ENCODE results near the gene GPR162. TPM values are rescaled to one million over a fixed set of nuclear protein-coding genes. Genes with fewer than 3 reads are reported as not detected.
A peak's percentile ranks its signal among the peaks of the same experiment; 100 is the strongest.
"Not testable (repeated sequence)": the region's sequence is repeated elsewhere in the genome, so short reads cannot be mapped to it uniquely, and the experiment has no call there.

The GPR162 gene
- total and polyA plus RNA-seq, 7 experiments from 2014 or later: 0.30 to 10.5 (median 0.38) TPM; not detected in 2

- Mint-ChIP-seq H3K36me3 (peaks cover 10 to 37% (median 30%) of the 10 kb centered on the region in 5 donors), H3K4me3 (no peak overlapping the region), H3K27me3 (no peaks in the 10 kb centered on the region), H3K9me3 (no peaks in the 10 kb centered on the region), H3K27ac (peak overlapping the region in 2 of 9 donors; percentile 74 to 80), H3K4me1 (peaks cover under 1 to 11% (median 4%) of the 10 kb centered on the region in 7 donors)
- no peak for DNase-seq
- H3K27ac ChIP-seq (ENCODE audit: low read depth, low read length): no peak overlapping the region
- ChIA-PET CTCF (interaction anchor here (0.5 to 1.0 kb wide), 4 partner anchors 9 to 555 kb away, joined by 3 to 5 read pairs (median 4); no protein-coding TSS in a partner anchor), POLR2A (interaction anchor here (6.5 kb wide), 1 partner anchor 10 kb away, joined by 90 read pairs; the partner anchor contains the start of genes CDCA3 and USP5)
- H3K9me3 ChIP-seq (ENCODE audit: control insufficient read depth in 2 of 3, low read length in 3 of 3): no peaks in the 10 kb centered on the region
- ATAC-seq: no peak
- H3K27me3 ChIP-seq (ENCODE audit: control insufficient read depth in 2 of 2, insufficient read depth in 2 of 2, low read length in 2 of 2): no peaks in the 10 kb centered on the region
- H3K36me3 ChIP-seq (ENCODE audit: control insufficient read depth in 2 of 3, insufficient read depth in 3 of 3, low read length in 3 of 3): peaks cover 21 to 75% (median 38%) of the 10 kb centered on the region in 3 experiments
- intact Hi-C loops (cut with micrococcal nuclease): no loop called here
- H3K4me3 ChIP-seq (ENCODE audit: low read length): no peak overlapping the region
- peaks cover 4 to 5% of the 10 kb centered on the region in 2 donors for H3K4me1 ChIP-seq (ENCODE audit: control insufficient read depth in 2 of 2, insufficient read depth in 2 of 2, low read length in 2 of 2)
Observed at GRCh38 chr12:6863033-6863432, 41.4 kb downstream of the GPR162 start.

DNA sequence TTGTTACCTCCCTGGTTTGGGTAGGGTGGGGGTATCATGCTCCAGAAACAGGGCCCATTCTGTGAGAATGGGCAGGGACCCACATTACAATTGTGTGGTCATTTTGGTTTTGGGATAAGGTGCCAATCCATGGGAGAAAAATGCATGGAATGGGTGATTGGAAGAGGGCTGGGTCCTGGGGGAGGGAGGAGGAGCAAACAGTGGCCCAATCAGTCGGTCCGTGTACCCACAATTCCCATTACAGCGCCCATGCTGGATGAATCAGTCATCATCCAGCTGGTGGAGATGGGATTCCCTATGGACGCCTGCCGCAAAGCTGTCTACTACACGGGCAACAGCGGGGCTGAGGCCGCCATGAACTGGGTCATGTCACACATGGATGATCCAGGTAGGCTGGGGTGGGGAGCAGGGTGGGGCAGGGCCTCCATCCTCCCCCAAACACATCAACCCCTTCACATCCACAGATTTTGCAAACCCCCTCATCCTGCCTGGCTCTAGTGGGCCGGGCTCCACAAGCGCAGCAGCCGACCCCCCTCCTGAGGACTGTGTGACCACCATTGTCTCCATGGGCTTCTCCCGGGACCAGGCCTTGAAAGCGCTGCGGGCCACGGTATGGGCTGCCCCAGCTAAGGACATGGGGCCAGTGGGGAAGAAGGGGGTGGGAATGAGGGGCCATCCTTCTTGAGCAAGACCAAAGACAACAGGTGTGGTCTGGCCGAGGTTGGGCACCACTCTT is 42.1 kb downstream of the GPR162 start:
- H3K27ac Mint-ChIP-seq: peak overlapping the region in 2 of 9 donors; percentile 74 to 80

GRCh38 chr12:6865307-6865706 is 43.7 kb downstream of the GPR162 start:
- Mint-ChIP-seq H3K4me3 (peak overlapping the region in 9 of 10 donors; percentile 9 to 91 (median 71)), H3K4me1 (peaks cover 20 to 34% (median 23%) of the 10 kb centered on the region in 7 donors), H3K36me3 (peaks cover 10 to 55% (median 28%) of the 10 kb centered on the region in 5 donors), H3K27ac (peak overlapping the region in 5 of 9 donors; percentile 38 to 87 (median 70))
- not testable (repeated sequence) for H3K27me3 ChIP-seq (ENCODE audit: control insufficient read depth in 2 of 2, insufficient read depth in 2 of 2, low read length in 2 of 2); H3K4me3 ChIP-seq (ENCODE audit: low read length); H3K27ac ChIP-seq (ENCODE audit: low read depth, low read length); H3K27me3 Mint-ChIP-seq; H3K9me3 ChIP-seq (ENCODE audit: control insufficient read depth in 2 of 3, low read length in 3 of 3); DNase-seq; H3K9me3 Mint-ChIP-seq; ATAC-seq
- CTCF ChIA-PET: interaction anchor here (0.6 to 2.2 kb wide), 2 partner anchors 13 to 247 kb away, joined by 3 to 8 read pairs; partner anchors contain the start of gene USP5
- intact Hi-C loops (cut with micrococcal nuclease): loop anchor here in 1 of 2 donors (5.0 kb wide), 1 partner anchor 227 kb away; the partner anchor contains the start of gene C1R
- POLR2A ChIA-PET: interaction anchor here (1.4 to 6.5 kb wide), 5 partner anchors 8 to 112 kb away, joined by 3 to 90 read pairs (median 4); partner anchors contain the start of genes CDCA3, MLF2, SPSB2 and USP5
- H3K4me1 ChIP-seq (ENCODE audit: control insufficient read depth in 2 of 2, insufficient read depth in 2 of 2, low read length in 2 of 2): peaks cover 21 to 23% of the 10 kb centered on the region in 2 donors
- peaks cover 15 to 61% (median 18%) of the 10 kb centered on the region in 3 experiments for H3K36me3 ChIP-seq (ENCODE audit: control insufficient read depth in 2 of 3, insufficient read depth in 3 of 3, low read length in 3 of 3)

More for the DNA sequence above, 42.1 kb downstream of the GPR162 start:
- H3K27me3 ChIP-seq (ENCODE audit: control insufficient read depth in 2 of 2, insufficient read depth in 2 of 2, low read length in 2 of 2): no peaks in the 10 kb centered on the region
- H3K4me3 ChIP-seq (ENCODE audit: low read length): no peak overlapping the region
- intact Hi-C loops (cut with micrococcal nuclease): no loop called here
- ChIA-PET POLR2A (interaction anchor here (1.7 to 6.5 kb wide), 2 partner anchors 9 to 11 kb away, joined by 4 to 90 read pairs; partner anchors contain the start of genes CDCA3, SPSB2 and USP5), CTCF (interaction anchor here (0.6 to 2.2 kb wide), 5 partner anchors 8 to 556 kb away, joined by 3 to 8 read pairs (median 4); partner anchors contain the start of genes SPSB2 and USP5)
- DNase-seq (no peak), ATAC-seq (no peak)
- Mint-ChIP-seq H3K4me1 (peaks cover 8 to 18% (median 10%) of the 10 kb centered on the region in 7 donors), H3K27me3 (no peaks in the 10 kb centered on the region), H3K4me3 (no peak overlapping the region), H3K9me3 (no peaks in the 10 kb centered on the region), H3K36me3 (peaks cover 10 to 43% (median 28%) of the 10 kb centered on the region in 5 donors)
- H3K9me3 ChIP-seq (ENCODE audit: control insufficient read depth in 2 of 3, low read length in 3 of 3): no peaks in the 10 kb centered on the region
- H3K27ac ChIP-seq (ENCODE audit: low read depth, low read length): no peak overlapping the region
- peaks cover 11 to 12% of the 10 kb centered on the region in 2 donors for H3K4me1 ChIP-seq (ENCODE audit: control insufficient read depth in 2 of 2, insufficient read depth in 2 of 2, low read length in 2 of 2)
- H3K36me3 ChIP-seq (ENCODE audit: control insufficient read depth in 2 of 3, insufficient read depth in 3 of 3, low read length in 3 of 3): peaks cover 20 to 68% (median 31%) of the 10 kb centered on the region in 3 experiments

- ATAC-seq (no peak), DNase-seq (no peak)
- intact Hi-C loops (cut with micrococcal nuclease): loop anchor here in 1 of 2 donors (5.0 kb wide), 1 partner anchor 226 kb away; the partner anchor contains the start of gene C1R
- Mint-ChIP-seq H3K9me3 (no peaks in the 10 kb centered on the region), H3K27me3 (no peaks in the 10 kb centered on the region), H3K4me1 (peaks cover 25 to 44% (median 32%) of the 10 kb centered on the region in 7 donors), H3K4me3 (peak overlapping the region; percentile 87 to 93 (median 90)), H3K27ac (peak overlapping the region; percentile 33 to 95 (median 85)), H3K36me3 (peaks cover 5 to 55% (median 19%) of the 10 kb centered on the region in 5 donors)
- H3K4me1 ChIP-seq (ENCODE audit: control insufficient read depth in 2 of 2, insufficient read depth in 2 of 2, low read length in 2 of 2): peaks cover 29% of the 10 kb centered on the region in 2 donors
- ChIA-PET POLR2A (interaction anchor here (0.9 to 6.5 kb wide), 13 partner anchors 10 to 774 kb away, joined by 3 to 90 read pairs (median 4); partner anchors contain the start of genes C12orf57, CDCA3, MLF2 and RNU7-1), CTCF (interaction anchor here (0.9 to 3.8 kb wide), 2 partner anchors 14 to 81 kb away, joined by 3 to 31 read pairs; partner anchors contain the start of genes CDCA3 and USP5)
- no peaks in the 10 kb centered on the region for H3K27me3 ChIP-seq (ENCODE audit: control insufficient read depth in 2 of 2, insufficient read depth in 2 of 2, low read length in 2 of 2)
- no peaks in the 10 kb centered on the region for H3K9me3 ChIP-seq (ENCODE audit: control insufficient read depth in 2 of 3, low read length in 3 of 3)
- H3K4me3 ChIP-seq (ENCODE audit: low read length): peak overlapping the region; percentile 61
- peaks cover 6 to 61% (median 8%) of the 10 kb centered on the region in 3 experiments for H3K36me3 ChIP-seq (ENCODE audit: control insufficient read depth in 2 of 3, insufficient read depth in 3 of 3, low read length in 3 of 3)
- peak overlapping the region; percentile 82 for H3K27ac ChIP-seq (ENCODE audit: low read depth, low read length)
Observed at GRCh38 chr12:6866163-6866919, 44.7 kb downstream of the GPR162 start.

GRCh38 chr12:6866920-6867412 is 45.3 kb downstream of the GPR162 start:
- H3K4me3 ChIP-seq (ENCODE audit: low read length): peak overlapping the region; percentile 61
- peaks cover 4 to 55% (median 18%) of the 10 kb centered on the region in 5 donors for H3K36me3 Mint-ChIP-seq
- no peaks in the 10 kb centered on the region for H3K27me3 ChIP-seq (ENCODE audit: control insufficient read depth in 2 of 2, insufficient read depth in 2 of 2, low read length in 2 of 2)
- H3K9me3 Mint-ChIP-seq: no peaks in the 10 kb centered on the region
- H3K4me1 ChIP-seq (ENCODE audit: control insufficient read depth in 2 of 2, insufficient read depth in 2 of 2, low read length in 2 of 2): peaks cover 36% of the 10 kb centered on the region in 2 donors
- ChIA-PET POLR2A (interaction anchor here (0.9 to 6.5 kb wide), 15 partner anchors 10 to 773 kb away, joined by 3 to 90 read pairs (median 4); partner anchors contain the start of genes C12orf57, CDCA3, ENO2 and RNU7-1), CTCF (interaction anchor here (0.9 to 3.8 kb wide), 5 partner anchors 15 to 81 kb away, joined by 3 to 31 read pairs (median 4); partner anchors contain the start of genes CDCA3 and USP5)
- H3K9me3 ChIP-seq (ENCODE audit: control insufficient read depth in 2 of 3, low read length in 3 of 3): no peaks in the 10 kb centered on the region
- intact Hi-C loops (cut with micrococcal nuclease): loop anchor here (1.0 to 5.0 kb wide), 4 partner anchors 15 to 225 kb away; partner anchors contain the start of genes USP5 (in 2 of the 2), C1R (in 1 of the 2), EMG1 (in 1 of the 2) and MLF2 (in 1 of the 2)
- H3K36me3 ChIP-seq (ENCODE audit: control insufficient read depth in 2 of 3, insufficient read depth in 3 of 3, low read length in 3 of 3): peaks cover 6 to 55% (median 7%) of the 10 kb centered on the region in 3 experiments
- H3K27ac Mint-ChIP-seq: peak overlapping the region; percentile 68 to 95 (median 87)
- peaks cover 30 to 50% (median 38%) of the 10 kb centered on the region in 7 donors for H3K4me1 Mint-ChIP-seq
- no peaks in the 10 kb centered on the region for H3K27me3 Mint-ChIP-seq
- peak overlapping the region; percentile 87 to 93 (median 90) for H3K4me3 Mint-ChIP-seq
- ATAC-seq (peak; percentile 10), DNase-seq (peak in 1 of 9 donors; percentile 75)
- H3K27ac ChIP-seq (ENCODE audit: low read depth, low read length): peak overlapping the region; percentile 82
